Large intestine (tissue), 3 donors: ENCODE measurements around the gene PTCHD1. TPM values are rescaled to one million over a fixed set of nuclear protein-coding genes. Genes with fewer than 3 reads are reported as not detected.

Experiments
- DNase-seq, 2 donors: peaks; one replicate each; pipeline versions ENCODE4 v3.0.0 to v3.0.0-alpha.2; 2013
- H3K27ac ChIP-seq: one replicate; pipeline ENCODE4 v1.5.1; 2013; ENCODE audit warnings: low read length
- H3K27me3 ChIP-seq: 2 replicates; pipeline ENCODE4 v1.6.1; 2013; ENCODE audit warnings: low read length; ENCODE audit not compliant: control insufficient read depth, insufficient read depth
- H3K36me3 ChIP-seq: 2 replicates; pipeline ENCODE4 v1.6.1; 2013; ENCODE audit warnings: low read length; ENCODE audit not compliant: control insufficient read depth, insufficient read depth
- H3K4me1 ChIP-seq: one replicate; pipeline ENCODE4 v1.6.1; 2013; ENCODE audit warnings: low read length; ENCODE audit not compliant: control insufficient read depth, insufficient read depth
- H3K4me3 ChIP-seq: one replicate; pipeline ENCODE4 v1.5.1; 2013; ENCODE audit warnings: low read length
- H3K9me3 ChIP-seq: one replicate; pipeline ENCODE4 v1.6.1; 2013; ENCODE audit warnings: mild to moderate bottlenecking, low read depth, low read length, moderate library complexity; ENCODE audit not compliant: control insufficient read depth
- WGBS: methylation state at CpG from one replicate; pipeline ENCODE4 v1.1.5; 2013; ENCODE audit warnings: low lambda C conversion rate; ENCODE audit not compliant: insufficient coverage; 5-methylcytosine and 5-hydroxymethylcytosine counted together
- polyA plus RNA-seq: library from polyadenylated mRNA; unstranded; fragments of 120-200 nt; gene quantifications from one replicate; pipeline ENCODE4 v1.2.1, GENCODE V29; 2013

Gene PTCHD1
- polyA plus RNA-seq, 1 donor: 0.66 TPM

DNA sequence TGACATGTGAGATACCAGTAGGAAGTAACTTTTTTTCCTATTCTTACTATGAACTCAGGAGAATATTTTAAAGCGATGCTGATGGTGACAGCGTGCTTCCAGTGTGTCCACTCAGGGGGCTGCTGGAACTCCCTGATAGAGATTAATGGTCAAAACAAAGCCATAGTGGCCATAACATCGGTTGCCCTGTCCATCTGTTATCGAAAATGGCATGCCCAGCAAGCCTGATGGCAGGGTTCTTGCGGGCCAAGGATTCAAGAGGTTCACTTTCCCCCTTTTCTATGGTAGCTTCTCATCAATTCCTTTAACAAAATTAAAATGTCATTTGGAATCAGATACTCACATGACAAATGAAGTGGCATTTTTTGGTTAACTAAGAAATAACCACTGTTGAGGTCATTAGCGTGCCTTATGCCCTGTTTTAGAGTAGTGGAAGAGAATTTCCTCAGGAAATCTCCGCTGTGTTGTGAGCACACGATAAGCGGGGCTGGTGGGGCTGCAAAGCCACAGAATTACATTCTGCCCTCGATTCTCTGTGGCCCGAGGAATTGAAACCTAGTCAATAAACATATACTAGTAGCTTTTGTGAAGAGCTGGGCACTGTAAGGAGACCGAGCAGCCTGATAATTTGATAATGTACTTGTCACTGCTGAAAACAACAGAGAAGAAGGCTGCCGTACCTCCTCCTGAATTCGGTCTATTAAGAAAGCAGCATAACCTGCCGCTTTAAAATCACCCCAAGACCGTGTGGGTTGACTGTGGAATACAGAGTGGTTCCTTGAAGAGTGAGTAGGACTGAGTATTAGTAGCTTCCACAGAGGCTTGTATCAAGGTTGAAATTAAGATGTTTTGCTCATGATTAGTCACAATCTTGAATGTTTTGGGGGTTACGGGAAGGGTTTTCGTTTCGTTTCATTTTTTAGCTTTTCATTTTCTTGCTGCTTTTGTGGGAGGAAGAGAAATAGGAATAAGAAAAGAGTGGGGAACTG lies 46.7 kb downstream of the PTCHD1 start:
- Histone ChIP-seq H3K27ac (no peak overlapping the region), H3K36me3 (no peaks in the 10 kb centered on the region), H3K27me3 (no peaks in the 10 kb centered on the region), H3K9me3 (no peaks in the 10 kb centered on the region), H3K4me3 (no peak overlapping the region), H3K4me1 (no peaks in the 10 kb centered on the region)
- no CpG with 5 or more reads among the region's 19 CpGs for WGBS
- DNase-seq: no peak

DNA sequence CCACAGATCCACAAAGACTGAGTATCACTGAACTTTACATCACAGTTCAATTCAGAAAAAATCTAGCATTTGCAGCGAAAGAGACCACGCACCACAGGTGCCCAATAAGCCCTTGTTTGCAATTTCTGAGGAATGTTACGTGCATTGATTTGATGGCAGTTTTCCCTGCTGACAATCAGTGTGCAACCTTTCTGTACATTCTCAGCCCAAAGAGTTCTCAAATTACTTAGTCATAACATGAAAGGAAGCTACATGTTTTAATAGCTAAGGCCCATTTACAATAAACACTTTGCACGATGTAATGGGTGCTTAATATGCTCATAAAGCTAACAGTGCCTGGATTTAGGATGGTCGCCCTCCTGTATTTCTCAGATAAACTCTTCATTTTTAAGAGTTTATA lies 47.9 kb downstream of the PTCHD1 start:
- no CpG with 5 or more reads among the region's 5 CpGs for WGBS
- Histone ChIP-seq H3K4me1 (no peaks in the 10 kb centered on the region), H3K27ac (no peak overlapping the region), H3K36me3 (no peaks in the 10 kb centered on the region), H3K4me3 (no peak overlapping the region), H3K27me3 (no peaks in the 10 kb centered on the region), H3K9me3 (no peaks in the 10 kb centered on the region)
- DNase-seq: no peak

DNA sequence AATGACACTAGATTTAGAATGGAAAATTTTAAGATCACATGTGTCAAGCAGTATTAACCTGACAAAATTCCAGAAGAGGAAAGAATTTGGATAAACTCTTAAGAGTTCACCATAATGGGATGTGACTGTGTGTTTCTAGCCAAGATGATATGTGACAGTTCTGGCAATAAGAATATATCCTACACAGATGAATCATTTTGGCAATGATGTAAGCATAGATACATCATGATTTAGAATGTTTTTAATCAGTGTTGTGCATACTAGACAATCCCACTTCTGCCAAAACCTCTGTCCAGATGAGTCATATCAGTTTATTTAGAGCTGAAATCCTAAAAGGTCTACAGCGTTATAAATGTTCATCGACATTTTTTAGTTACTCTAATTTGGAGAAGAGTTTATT lies 48.8 kb downstream of the PTCHD1 start:
- no peak overlapping the region for H3K4me3 ChIP-seq
- no peak overlapping the region for H3K27ac ChIP-seq
- no CpG with 5 or more reads among the region's 2 CpGs for WGBS
- no peak for DNase-seq
- no peaks in the 10 kb centered on the region for H3K36me3 ChIP-seq
- no peaks in the 10 kb centered on the region for H3K9me3 ChIP-seq
- H3K4me1 ChIP-seq: no peaks in the 10 kb centered on the region
- no peaks in the 10 kb centered on the region for H3K27me3 ChIP-seq

DNA sequence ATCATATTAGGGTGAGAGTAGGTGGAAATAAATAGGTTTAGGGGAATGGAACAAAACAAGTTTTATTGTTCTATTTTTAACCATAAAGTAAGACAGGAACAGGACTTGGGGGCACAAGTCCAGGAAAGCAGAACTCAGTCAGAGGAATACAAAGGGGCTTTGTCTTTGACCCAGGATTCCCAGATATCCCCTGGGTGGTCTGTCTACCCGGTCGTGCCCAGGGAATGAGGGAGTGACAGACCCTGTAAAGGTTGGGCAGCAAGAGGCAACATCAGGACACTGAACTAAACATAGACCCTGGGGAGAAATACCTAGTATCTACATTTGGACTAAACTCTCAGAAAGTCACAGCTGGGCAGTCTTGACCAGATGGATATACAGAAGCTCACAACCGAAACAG lies 50.6 kb downstream of the PTCHD1 start:
- Histone ChIP-seq H3K27me3 (no peaks in the 10 kb centered on the region), H3K4me3 (no peak overlapping the region), H3K4me1 (no peaks in the 10 kb centered on the region), H3K36me3 (no peaks in the 10 kb centered on the region), H3K9me3 (no peaks in the 10 kb centered on the region), H3K27ac (no peak overlapping the region)
- WGBS: no CpG with 5 or more reads among the region's 3 CpGs
- DNase-seq: no peak

DNA sequence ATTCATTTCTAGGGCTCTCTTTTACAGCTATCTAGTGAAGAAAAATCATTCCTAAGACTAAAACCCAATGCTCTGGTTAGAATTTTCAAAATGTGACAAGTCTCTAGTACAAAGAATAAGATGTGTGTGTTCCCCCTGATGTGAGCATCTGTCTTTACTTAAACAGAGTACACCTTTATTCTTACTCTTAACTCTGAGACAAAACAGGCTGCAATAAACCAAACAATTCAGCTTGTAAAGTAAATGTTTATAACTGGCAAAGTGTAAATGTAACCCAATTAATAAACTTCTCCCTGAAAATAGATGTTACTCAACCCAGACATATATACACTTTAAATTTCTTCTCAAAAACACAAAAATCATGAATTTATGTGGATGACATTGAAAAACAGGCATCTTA lies 51.6 kb downstream of the PTCHD1 start:
- no peaks in the 10 kb centered on the region for H3K36me3 ChIP-seq
- DNase-seq: no peak
- no peaks in the 10 kb centered on the region for H3K27me3 ChIP-seq
- no peaks in the 10 kb centered on the region for H3K9me3 ChIP-seq
- H3K27ac ChIP-seq: no peak overlapping the region
- no peaks in the 10 kb centered on the region for H3K4me1 ChIP-seq
- H3K4me3 ChIP-seq: no peak overlapping the region

DNA sequence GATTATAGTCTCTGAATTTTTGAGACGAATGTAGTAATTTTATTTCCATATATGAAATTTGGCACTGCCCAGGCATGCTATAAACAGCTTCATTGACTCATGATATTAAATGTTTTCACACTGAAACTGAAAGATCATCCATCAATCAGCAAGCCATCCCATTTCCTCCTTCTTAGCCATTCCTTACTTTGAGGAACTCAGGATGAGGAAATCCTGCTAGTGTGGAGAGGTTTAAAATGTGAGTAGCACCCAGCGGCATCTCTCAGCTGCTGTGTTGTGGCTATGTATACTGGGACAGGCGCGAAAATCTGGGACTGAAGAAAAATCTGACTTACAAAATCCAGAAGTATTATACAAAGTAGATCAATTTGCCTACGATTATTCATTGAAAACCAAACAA lies 52.1 kb downstream of the PTCHD1 start:
- no peaks in the 10 kb centered on the region for H3K9me3 ChIP-seq
- WGBS: 100% methylated on average over 1 of the region's 5 CpGs

DNA sequence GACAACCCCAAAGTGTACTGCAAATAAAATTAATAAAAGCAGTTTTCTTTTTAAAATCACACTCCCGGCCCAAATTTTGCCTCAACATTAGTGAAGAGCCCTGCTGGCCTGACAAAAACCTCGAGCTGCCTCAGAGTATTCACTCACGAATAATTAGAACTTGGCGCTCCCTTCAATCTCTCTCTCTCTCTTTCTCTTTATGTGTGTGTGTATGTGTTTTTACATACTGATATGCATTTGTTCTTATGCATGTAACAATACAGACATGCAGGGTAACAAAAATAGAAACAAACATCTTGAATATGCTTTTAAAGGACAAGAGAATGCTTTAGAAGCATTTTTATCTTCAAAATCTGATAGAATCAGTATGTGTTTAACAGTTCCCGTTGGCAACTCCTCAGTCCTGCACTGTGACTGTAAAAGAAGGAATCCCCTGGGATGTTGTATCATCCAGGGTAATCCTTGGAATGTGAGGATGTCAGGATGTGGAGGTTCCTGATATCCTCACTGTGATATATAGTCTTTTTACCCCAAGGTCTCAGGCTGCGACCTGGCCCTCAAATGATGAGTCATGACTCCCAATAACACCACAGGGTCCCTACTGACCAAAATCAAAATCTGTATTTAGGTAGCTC lies 53.0 kb downstream of the PTCHD1 start:
- whole genome bisulfite sequencing: 100% methylated on average over 1 of the region's 6 CpGs
- Histone ChIP-seq H3K27ac (no peak overlapping the region), H3K36me3 (no peaks in the 10 kb centered on the region)

More for the DNA sequence above, 52.1 kb downstream of the PTCHD1 start:
- H3K4me1 ChIP-seq: no peaks in the 10 kb centered on the region
- H3K36me3 ChIP-seq: no peaks in the 10 kb centered on the region
- H3K4me3 ChIP-seq: no peak overlapping the region
- H3K27me3 ChIP-seq: no peaks in the 10 kb centered on the region
- H3K27ac ChIP-seq: no peak overlapping the region
- DNase-seq: no peak

DNA sequence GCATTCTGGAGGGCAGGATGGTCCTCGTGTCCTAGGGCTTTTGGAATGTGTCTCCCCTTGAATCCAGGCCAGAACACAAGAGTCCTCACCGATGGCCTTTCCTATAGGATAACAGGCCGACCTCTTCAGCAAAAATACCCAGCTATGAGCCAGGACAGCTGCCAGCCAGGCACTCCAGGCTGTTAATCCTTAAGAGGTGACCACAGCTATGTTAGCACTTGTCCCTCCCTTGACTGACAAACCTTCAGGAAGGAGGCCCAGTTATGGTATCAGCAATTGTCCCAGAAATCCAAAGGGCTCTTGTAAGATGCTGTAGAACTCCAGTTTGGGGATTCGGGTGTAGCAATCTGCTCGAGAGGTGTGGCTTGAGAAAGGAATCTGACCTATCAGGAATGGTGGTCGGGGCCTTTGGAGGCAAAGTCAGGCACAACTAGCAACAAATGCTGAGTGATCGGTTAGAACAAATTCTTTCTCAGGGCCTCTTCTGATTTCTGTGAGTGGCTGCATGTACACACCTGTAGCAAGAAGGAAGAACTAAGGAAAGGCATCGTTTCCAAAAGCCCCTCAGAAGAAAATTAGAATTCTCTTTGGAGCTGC lies 54.6 kb downstream of the PTCHD1 start:
- Histone ChIP-seq H3K9me3 (no peaks in the 10 kb centered on the region), H3K36me3 (no peaks in the 10 kb centered on the region), H3K4me1 (no peaks in the 10 kb centered on the region), H3K4me3 (no peak overlapping the region), H3K27me3 (no peaks in the 10 kb centered on the region), H3K27ac (no peak overlapping the region)
- no peak for DNase-seq
- no CpG with 5 or more reads among the region's 8 CpGs for WGBS

More for the DNA sequence above, 53.0 kb downstream of the PTCHD1 start:
- Histone ChIP-seq H3K9me3 (no peaks in the 10 kb centered on the region), H3K4me1 (no peaks in the 10 kb centered on the region), H3K4me3 (no peak overlapping the region), H3K27me3 (no peaks in the 10 kb centered on the region)
- no peak for DNase-seq

DNA sequence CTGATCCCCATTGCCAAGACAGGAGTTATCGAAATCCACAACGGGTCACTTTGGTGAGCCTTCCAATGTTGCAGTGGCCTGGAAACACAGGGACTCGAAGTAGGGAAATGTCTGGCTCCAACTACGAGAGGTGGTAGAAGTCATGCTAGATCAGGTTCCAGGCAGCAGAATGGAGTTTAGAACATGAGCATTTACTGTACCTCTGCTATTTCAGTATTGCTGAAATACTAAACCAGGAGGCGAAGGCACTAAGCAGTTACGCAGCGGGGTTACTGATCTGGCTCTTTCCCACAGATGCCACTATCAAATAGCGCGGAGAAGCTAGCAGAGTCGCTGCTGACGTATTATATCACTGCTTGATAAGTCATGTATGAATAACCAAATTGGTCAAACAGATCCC lies 56.3 kb downstream of the PTCHD1 start:
- whole genome bisulfite sequencing: no CpG with 5 or more reads among the region's 11 CpGs
- no peaks in the 10 kb centered on the region for H3K36me3 ChIP-seq
- no peak overlapping the region for H3K4me3 ChIP-seq
- no peaks in the 10 kb centered on the region for H3K4me1 ChIP-seq
- no peak overlapping the region for H3K27ac ChIP-seq
- no peaks in the 10 kb centered on the region for H3K9me3 ChIP-seq
- DNase-seq: no peak
- H3K27me3 ChIP-seq: no peaks in the 10 kb centered on the region

DNA sequence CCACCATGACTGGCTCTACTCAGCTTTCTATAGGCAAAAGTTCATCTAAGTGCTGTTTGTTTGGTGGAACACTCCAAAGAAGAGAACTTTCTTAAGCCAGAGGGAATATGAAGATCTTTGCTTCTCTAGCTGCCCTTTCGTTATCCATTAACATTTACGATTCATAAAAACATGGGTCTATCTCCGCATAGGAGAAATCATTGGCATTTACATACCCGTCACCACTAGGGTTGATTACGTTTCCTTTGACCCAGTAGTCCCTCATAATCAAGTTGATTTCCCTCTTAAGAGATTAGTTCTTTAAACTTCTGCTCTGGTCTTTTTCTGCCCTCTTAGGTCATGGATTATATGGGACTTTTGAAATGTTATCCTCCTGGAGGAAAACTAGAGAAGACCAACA lies 57.5 kb downstream of the PTCHD1 start:
- H3K4me1 ChIP-seq: no peaks in the 10 kb centered on the region
- H3K9me3 ChIP-seq: no peaks in the 10 kb centered on the region
- H3K27me3 ChIP-seq: no peaks in the 10 kb centered on the region
- WGBS: no CpG with 5 or more reads among the region's 5 CpGs
- DNase-seq: peak in 1 of 2 donors; percentile 22
- H3K36me3 ChIP-seq: no peaks in the 10 kb centered on the region
- H3K4me3 ChIP-seq: no peak overlapping the region
- no peak overlapping the region for H3K27ac ChIP-seq
